Measurements from ENCODE around the gene ATRNL1.
"Not testable (repeated sequence)": the region's sequence is repeated elsewhere in the genome, so short reads cannot be mapped to it uniquely, and the experiment has no call there.

The ATRNL1 gene

DNA sequence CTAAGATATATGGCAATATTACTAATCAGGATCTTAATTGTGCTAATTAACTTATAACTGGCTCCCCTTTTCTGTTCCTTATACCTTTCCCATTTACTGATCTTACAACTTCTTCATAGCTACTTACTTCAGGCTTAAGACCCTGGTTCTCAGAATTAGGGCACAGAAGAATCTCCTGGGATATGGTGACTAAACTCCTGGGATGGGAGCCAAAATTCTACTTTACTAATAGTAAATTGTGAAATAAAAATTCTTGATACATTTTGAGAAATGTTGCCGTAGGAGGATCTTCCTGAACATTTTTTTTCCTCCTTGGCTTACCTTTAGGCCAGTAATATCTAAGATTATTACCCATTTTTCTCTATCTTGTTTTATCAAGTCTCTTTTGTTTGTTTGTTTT is 309.5 kb downstream of the ATRNL1 start:
- Mint-ChIP-seq H3K36me3 (ENCODE audit: insufficient read depth) (no peaks in the 10 kb centered on the region), H3K4me3 (no peak overlapping the region), H3K4me1 (no peaks in the 10 kb centered on the region), H3K27me3 (no peaks in the 10 kb centered on the region), H3K27ac (ENCODE audit: low read depth) (no peak overlapping the region), H3K9me3 (peaks cover 9% of the 10 kb centered on the region)
- DNase-seq (ENCODE audit: low spot score in 2 of 2) (no peak), ATAC-seq (replicated peaks; ENCODE audit: extremely low read depth, poor library complexity, severe bottlenecking) (no peak)

DNA sequence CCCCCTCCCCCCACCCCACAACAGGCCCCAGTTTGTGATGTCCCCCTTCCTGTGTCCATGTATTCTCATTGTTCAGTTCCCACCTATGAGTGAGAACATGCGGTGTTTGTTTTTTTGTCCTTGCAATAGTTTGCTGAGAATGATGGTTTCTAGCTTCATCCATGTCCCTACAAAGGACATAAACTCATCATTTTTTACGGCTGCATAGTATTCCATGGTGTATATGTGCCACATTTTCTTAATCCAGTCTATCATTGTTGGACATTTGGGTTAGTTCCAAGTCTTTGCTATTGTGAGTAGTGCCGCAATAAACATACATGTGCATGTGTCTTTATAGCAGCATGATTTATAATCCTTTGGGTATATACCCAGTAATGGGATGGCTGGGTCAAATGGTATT is 312.7 kb downstream of the ATRNL1 start:
- H3K9me3 Mint-ChIP-seq, result peaks cover 13% of the 10 kb centered on the region
- not testable (repeated sequence) for H3K27me3 Mint-ChIP-seq; ATAC-seq (replicated peaks; ENCODE audit: extremely low read depth, poor library complexity, severe bottlenecking); H3K4me3 Mint-ChIP-seq; H3K36me3 Mint-ChIP-seq (ENCODE audit: insufficient read depth); DNase-seq (ENCODE audit: low spot score in 2 of 2); H3K4me1 Mint-ChIP-seq; H3K27ac Mint-ChIP-seq (ENCODE audit: low read depth)

DNA sequence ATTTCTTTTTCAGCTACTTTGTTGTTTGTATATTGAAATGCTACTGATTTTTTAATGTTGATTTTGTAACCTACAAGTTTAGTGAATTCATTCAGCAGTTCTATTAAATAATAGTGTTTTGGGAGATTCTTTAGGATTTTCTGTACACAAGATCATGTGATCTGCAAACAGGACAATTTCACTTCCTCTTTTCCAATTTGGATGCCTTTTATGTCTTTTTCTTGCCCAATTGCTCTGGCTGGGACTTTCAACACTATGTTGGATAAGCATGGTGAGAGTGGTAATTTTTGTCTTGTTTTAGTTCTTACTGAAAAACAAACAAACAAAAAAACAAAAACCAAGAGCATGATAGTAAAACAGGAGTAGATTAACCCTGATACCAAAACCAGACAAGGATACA is 316.2 kb downstream of the ATRNL1 start:
- ATAC-seq (replicated peaks; ENCODE audit: extremely low read depth, poor library complexity, severe bottlenecking) (no peak), DNase-seq (ENCODE audit: low spot score in 2 of 2) (no peak)
- Mint-ChIP-seq H3K4me3 (no peak overlapping the region), H3K4me1 (no peaks in the 10 kb centered on the region), H3K27me3 (no peaks in the 10 kb centered on the region), H3K36me3 (ENCODE audit: insufficient read depth) (no peaks in the 10 kb centered on the region), H3K27ac (ENCODE audit: low read depth) (no peak overlapping the region), H3K9me3 (peaks cover 19% of the 10 kb centered on the region)

DNA sequence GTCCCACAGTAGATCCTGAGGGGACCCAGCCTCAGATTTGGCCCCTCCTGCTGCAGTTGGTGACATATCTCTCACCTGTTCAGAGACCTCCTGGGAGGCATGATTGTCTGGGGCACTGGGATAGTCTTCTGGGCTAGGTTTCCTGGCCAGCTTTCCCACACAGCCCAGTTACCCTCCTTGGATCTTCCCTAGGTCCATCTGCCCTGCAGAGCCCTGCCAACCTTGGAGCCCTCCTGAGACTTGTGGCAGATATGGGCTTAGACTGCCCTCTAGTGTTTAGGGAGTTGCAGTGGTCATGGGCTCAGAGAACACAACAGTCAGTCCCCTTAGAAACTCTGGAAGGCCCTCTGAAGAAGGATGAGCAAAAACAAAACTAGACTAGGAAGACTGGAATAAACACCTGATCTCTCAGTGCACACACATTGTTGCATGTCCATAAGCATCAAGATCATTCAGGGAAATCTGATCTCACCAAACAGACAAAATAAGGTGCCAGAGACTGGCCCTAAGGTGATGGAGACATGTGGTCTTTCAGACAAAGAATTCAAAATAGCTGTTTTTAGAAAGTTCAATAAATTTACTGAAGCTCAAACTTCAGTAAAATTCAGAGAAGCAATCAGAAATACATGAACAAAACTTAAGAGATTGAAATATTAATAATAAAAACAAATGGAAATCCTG is 324.6 kb downstream of the ATRNL1 start:
- DNase-seq (ENCODE audit: low spot score in 2 of 2) (no peak), ATAC-seq (replicated peaks; ENCODE audit: extremely low read depth, poor library complexity, severe bottlenecking) (no peak)
- Mint-ChIP-seq H3K27ac (ENCODE audit: low read depth) (no peak overlapping the region), H3K9me3 (peaks cover 22% of the 10 kb centered on the region), H3K4me1 (no peaks in the 10 kb centered on the region), H3K4me3 (no peak overlapping the region), H3K27me3 (no peaks in the 10 kb centered on the region), H3K36me3 (ENCODE audit: insufficient read depth) (no peaks in the 10 kb centered on the region)

DNA sequence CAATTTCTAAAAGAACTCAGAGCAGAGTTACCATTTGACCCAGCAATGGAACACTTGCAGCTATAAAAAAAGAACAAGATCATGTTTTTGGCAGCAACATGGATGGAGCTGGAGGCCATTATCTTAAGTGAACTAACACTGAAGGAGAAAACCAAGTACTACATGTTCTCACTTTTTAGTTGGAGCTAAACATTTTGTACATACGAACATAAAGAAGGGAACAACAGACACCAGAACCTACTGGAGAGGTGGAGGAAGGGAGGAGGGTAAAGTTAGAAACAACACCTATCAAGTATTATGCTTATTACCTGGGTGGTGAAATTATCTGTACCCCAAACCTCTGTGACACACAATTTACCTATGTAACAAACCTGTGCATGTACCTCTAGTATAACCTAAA is 329.5 kb downstream of the ATRNL1 start:
- Mint-ChIP-seq H3K27me3 (no peaks in the 10 kb centered on the region), H3K27ac (ENCODE audit: low read depth) (no peak overlapping the region), H3K4me1 (no peaks in the 10 kb centered on the region), H3K9me3 (peaks cover 11% of the 10 kb centered on the region), H3K4me3 (no peak overlapping the region), H3K36me3 (ENCODE audit: insufficient read depth) (no peaks in the 10 kb centered on the region)
- no peak for DNase-seq (ENCODE audit: low spot score in 2 of 2)
- ATAC-seq (replicated peaks; ENCODE audit: extremely low read depth, poor library complexity, severe bottlenecking), result no peak

DNA sequence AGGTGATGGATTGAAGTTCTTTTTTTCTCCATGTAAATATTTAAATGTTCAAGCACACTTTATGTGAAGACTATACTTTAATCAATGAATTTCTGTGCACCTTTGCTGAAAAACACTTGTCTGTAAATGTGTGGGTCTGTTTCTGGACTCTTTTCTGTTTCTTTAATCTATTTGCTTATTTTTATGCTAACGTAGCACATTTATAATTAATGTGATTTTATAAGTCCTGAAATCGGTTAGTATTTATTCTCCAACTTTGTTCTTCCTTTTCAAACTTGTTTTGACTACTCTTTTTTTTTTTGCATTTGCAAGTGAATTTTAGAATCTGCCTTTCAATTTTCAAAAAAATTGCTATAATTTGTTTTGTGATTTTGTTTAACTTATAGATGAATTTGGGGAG is 334.4 kb downstream of the ATRNL1 start:
- no peaks in the 10 kb centered on the region for H3K36me3 Mint-ChIP-seq (ENCODE audit: insufficient read depth)

DNA sequence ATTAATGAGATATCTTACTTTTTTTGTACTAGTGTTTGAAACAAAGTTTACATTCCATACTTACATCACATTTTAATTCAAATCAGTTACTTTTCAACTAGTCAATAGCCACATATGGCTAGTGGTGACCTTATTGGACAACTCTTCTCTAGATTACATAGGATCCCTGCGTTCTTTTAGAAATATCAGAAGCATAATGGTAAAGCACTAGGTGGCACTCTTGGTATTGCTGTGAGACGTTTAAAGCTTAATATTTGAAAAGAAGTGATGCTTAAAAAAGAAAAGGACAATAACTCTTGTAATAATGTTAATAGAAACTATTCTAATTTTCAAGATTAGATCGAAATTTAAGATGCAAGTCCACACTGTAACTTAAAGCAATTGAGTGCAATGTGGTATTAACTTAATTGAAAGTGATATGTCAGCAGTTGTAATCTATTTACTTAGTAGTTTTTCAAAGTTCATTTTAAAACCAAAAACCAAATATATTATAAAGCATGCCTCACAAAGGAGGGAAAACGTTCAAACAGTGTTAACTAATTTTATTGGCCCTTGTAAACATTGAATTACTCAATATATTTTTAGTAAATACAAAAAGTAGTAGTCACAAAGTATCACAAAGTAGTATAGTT is 339.1 kb downstream of the ATRNL1 start:
- Mint-ChIP-seq H3K27me3 (no peaks in the 10 kb centered on the region), H3K36me3 (ENCODE audit: insufficient read depth) (no peaks in the 10 kb centered on the region)
- no peak for DNase-seq (ENCODE audit: low spot score in 2 of 2)

More for the DNA sequence above, 334.4 kb downstream of the ATRNL1 start:
- ATAC-seq (replicated peaks; ENCODE audit: extremely low read depth, poor library complexity, severe bottlenecking) (no peak), DNase-seq (ENCODE audit: low spot score in 2 of 2) (no peak)
- Mint-ChIP-seq H3K27ac (ENCODE audit: low read depth) (no peak overlapping the region), H3K27me3 (no peaks in the 10 kb centered on the region), H3K4me1 (no peaks in the 10 kb centered on the region), H3K4me3 (no peak overlapping the region), H3K9me3 (no peaks in the 10 kb centered on the region)

DNA sequence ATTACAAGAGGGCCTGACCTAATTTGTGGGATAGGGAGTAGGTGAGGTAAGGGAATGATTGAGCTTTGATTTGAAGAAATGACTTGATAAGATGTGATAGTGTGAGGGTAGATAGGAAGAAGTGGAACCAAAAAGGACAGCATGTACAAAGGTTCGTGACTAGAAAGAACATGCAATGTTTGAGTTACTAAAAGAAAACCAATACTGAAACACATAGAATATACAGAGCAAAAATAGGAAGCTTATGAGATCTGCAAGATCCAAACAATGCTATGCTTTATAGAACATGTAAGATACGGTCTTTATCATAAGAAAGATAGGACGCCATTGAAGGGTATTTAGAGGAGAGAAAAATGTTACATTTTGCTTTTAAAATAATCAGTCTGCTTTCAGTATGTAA is 343.8 kb downstream of the ATRNL1 start:
- no peaks in the 10 kb centered on the region for H3K4me1 Mint-ChIP-seq
- H3K36me3 Mint-ChIP-seq (ENCODE audit: insufficient read depth), result no peaks in the 10 kb centered on the region
- H3K4me3 Mint-ChIP-seq, result no peak overlapping the region
- H3K27me3 Mint-ChIP-seq, result no peaks in the 10 kb centered on the region
- H3K9me3 Mint-ChIP-seq, result peaks cover 6% of the 10 kb centered on the region
- DNase-seq (ENCODE audit: low spot score in 2 of 2) (no peak), ATAC-seq (replicated peaks; ENCODE audit: extremely low read depth, poor library complexity, severe bottlenecking) (no peak)
- H3K27ac Mint-ChIP-seq (ENCODE audit: low read depth), result no peak overlapping the region

More for the DNA sequence above, 339.1 kb downstream of the ATRNL1 start:
- Mint-ChIP-seq H3K27ac (ENCODE audit: low read depth) (no peak overlapping the region), H3K9me3 (peaks cover 6% of the 10 kb centered on the region), H3K4me1 (no peaks in the 10 kb centered on the region), H3K4me3 (no peak overlapping the region)
- ATAC-seq (replicated peaks; ENCODE audit: extremely low read depth, poor library complexity, severe bottlenecking), result no peak

- no peak overlapping the region for H3K27ac Mint-ChIP-seq (ENCODE audit: low read depth)
- H3K36me3 Mint-ChIP-seq (ENCODE audit: insufficient read depth), result no peaks in the 10 kb centered on the region
- no peak overlapping the region for H3K4me3 Mint-ChIP-seq
- H3K4me1 Mint-ChIP-seq, result no peaks in the 10 kb centered on the region
- H3K9me3 Mint-ChIP-seq, result peaks cover 1% of the 10 kb centered on the region
- no peaks in the 10 kb centered on the region for H3K27me3 Mint-ChIP-seq
- DNase-seq (ENCODE audit: low spot score in 2 of 2) (no peak), ATAC-seq (replicated peaks; ENCODE audit: extremely low read depth, poor library complexity, severe bottlenecking) (no peak)
Measured at GRCh38 chr10:115441907-115442545, 348.9 kb downstream of the ATRNL1 start.

DNA sequence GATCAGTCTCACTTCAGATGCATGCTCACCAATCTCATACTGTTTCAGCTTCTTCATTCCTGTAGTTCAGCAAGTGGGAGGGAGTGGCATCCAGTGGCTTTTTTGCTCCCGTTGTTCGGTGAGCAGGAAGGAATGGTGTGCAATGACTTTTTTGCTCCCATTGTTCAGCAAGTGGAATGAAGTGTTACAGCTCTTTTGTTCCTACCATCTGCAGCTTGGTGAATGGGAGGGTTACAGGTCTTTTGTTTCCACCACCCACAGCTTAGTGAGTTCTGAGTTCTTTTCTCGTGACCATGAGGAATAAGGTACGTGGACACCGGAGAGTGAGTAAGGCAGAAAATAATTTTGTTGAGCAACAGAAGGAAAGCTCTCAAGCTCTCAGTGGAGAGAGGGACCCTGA is 363.6 kb downstream of the ATRNL1 start:
- H3K27ac Mint-ChIP-seq (ENCODE audit: low read depth), result no peak overlapping the region
- no peak for DNase-seq (ENCODE audit: low spot score in 2 of 2)
- H3K4me1 Mint-ChIP-seq, result no peaks in the 10 kb centered on the region
- peaks cover 22% of the 10 kb centered on the region for H3K9me3 Mint-ChIP-seq
- H3K27me3 Mint-ChIP-seq, result no peaks in the 10 kb centered on the region
- no peak for ATAC-seq (replicated peaks; ENCODE audit: extremely low read depth, poor library complexity, severe bottlenecking)
- no peak overlapping the region for H3K4me3 Mint-ChIP-seq
- H3K36me3 Mint-ChIP-seq (ENCODE audit: insufficient read depth), result no peaks in the 10 kb centered on the region

GRCh38 chr10:115483294-115483693 is 390.1 kb downstream of the ATRNL1 start:
- Mint-ChIP-seq H3K36me3 (ENCODE audit: insufficient read depth) (no peaks in the 10 kb centered on the region), H3K27ac (ENCODE audit: low read depth) (no peak overlapping the region), H3K9me3 (peaks cover 21% of the 10 kb centered on the region), H3K27me3 (no peaks in the 10 kb centered on the region), H3K4me1 (no peaks in the 10 kb centered on the region), H3K4me3 (no peak overlapping the region)
- DNase-seq (ENCODE audit: low spot score in 2 of 2), result no peak
- no peak for ATAC-seq (replicated peaks; ENCODE audit: extremely low read depth, poor library complexity, severe bottlenecking)

GRCh38 chr10:115491526-115492140 is 398.5 kb downstream of the ATRNL1 start:
- Mint-ChIP-seq H3K4me3 (no peak overlapping the region), H3K27ac (ENCODE audit: low read depth) (no peak overlapping the region), H3K27me3 (no peaks in the 10 kb centered on the region), H3K9me3 (peaks cover 46% of the 10 kb centered on the region), H3K4me1 (no peaks in the 10 kb centered on the region), H3K36me3 (ENCODE audit: insufficient read depth) (peaks cover 2% of the 10 kb centered on the region)
- DNase-seq (ENCODE audit: low spot score in 2 of 2) (no peak), ATAC-seq (replicated peaks; ENCODE audit: extremely low read depth, poor library complexity, severe bottlenecking) (no peak)

- Mint-ChIP-seq H3K9me3 (peaks cover 18% of the 10 kb centered on the region), H3K4me1 (no peaks in the 10 kb centered on the region), H3K27ac (ENCODE audit: low read depth) (no peak overlapping the region), H3K27me3 (no peaks in the 10 kb centered on the region), H3K36me3 (ENCODE audit: insufficient read depth) (no peaks in the 10 kb centered on the region), H3K4me3 (no peak overlapping the region)
- no peak for DNase-seq (ENCODE audit: low spot score in 2 of 2)
- ATAC-seq (replicated peaks; ENCODE audit: extremely low read depth, poor library complexity, severe bottlenecking), result no peak
Measured at GRCh38 chr10:115503546-115503945, 410.4 kb downstream of the ATRNL1 start.

Measured in central memory CD8-positive, alpha-beta T cell (primary cell).